Thyroid gland (tissue), 4 donors: Measurements from ENCODE around the gene SULT1A2. TPM values are rescaled to one million over a fixed set of nuclear protein-coding genes. Genes with fewer than 3 reads are reported as not detected.
A peak's percentile ranks its signal among the peaks of the same experiment; 100 is the strongest.
"Not testable (repeated sequence)": the region's sequence is repeated elsewhere in the genome, so short reads cannot be mapped to it uniquely, and the experiment has no call there.

Experiments used
- DNase-seq, 2 donors: peaks; one replicate each; pipeline ENCODE4 v3.0.0-alpha.2; 2019
- H3K27ac ChIP-seq, 3 donors: fragments of 200-600 bp; sonication (generic); 1 replicate in 2 of 3; 2 replicates in 1 of 3; pipeline ENCODE4 v1.5.1; 2016 to 2019; ENCODE audit warnings: mild to moderate bottlenecking in 1 of 3, moderate library complexity in 1 of 3
- H3K27me3 ChIP-seq: fragments of 200-600 bp; sonication (generic); one replicate; pipeline ENCODE4 v1.5.1; 2019
- H3K36me3 ChIP-seq, 2 donors: fragments of 200-600 bp; sonication (generic); one replicate each; pipeline ENCODE4 v1.5.1; 2016 to 2019
- H3K4me1 ChIP-seq, 2 donors: fragments of 200-600 bp; sonication (generic); one replicate each; pipeline ENCODE4 v1.5.1; 2017 to 2019
- H3K4me3 ChIP-seq, 3 donors: fragments of 200-600 bp; sonication (generic); replicated peaks in 1 of 3; 1 replicate in 2 of 3; 2 replicates in 1 of 3; pipeline ENCODE4 v1.5.1; 2016; ENCODE audit warnings: mild to moderate bottlenecking in 1 of 3
- H3K9me3 ChIP-seq: fragments of 200-600 bp; sonication (generic); one replicate; pipeline ENCODE4 v1.5.1; 2017
- POLR2A ChIP-seq, 2 donors: fragments of 450-650 bp; IDR thresholded peaks; one replicate each; pipeline ENCODE4 v1.6.1; 2017; ENCODE audit warnings: antibody characterized with exemption in 2 of 2, mild to moderate bottlenecking in 2 of 2, moderate library complexity in 1 of 2
- WGBS, 2 donors: methylation state at CpG; one replicate each; pipeline ENCODE4 v1.1.5; 2017; 5-methylcytosine and 5-hydroxymethylcytosine counted together
- intact Hi-C: fragments of 100-400 bp; cut with DNase I; formaldehyde crosslinking; loops from one replicate; pipeline ENCODE4 v1.15.1; 2023
- total RNA-seq, 4 donors: library from RNA; depleted of rRNA; stranded (reverse); fragments of >200 nt; gene quantifications; one replicate each; pipeline ENCODE4 v1.2.3, GENCODE V29; 2016
- TF ChIP-seq, protein P1 (sequence below), 6 experiments: fragments of 200-600 bp in 3 of 6; fragments of 450-650 bp in 3 of 6; sonication (generic) in 3 of 6; IDR thresholded peaks; one replicate each; pipeline ENCODE4 v1.5.1; 2016 to 2019; ENCODE audit warnings: antibody characterized with exemption in 6 of 6, mild to moderate bottlenecking in 2 of 6, inconsistent platforms in 1 of 6, moderate library complexity in 1 of 6

The SULT1A2 gene
- total RNA-seq, 4 donors from 2014 or later, result 3.6 to 35.9 (median 20.9) TPM

GRCh38 chr16:28602529-28602928 lies 5.7 kb upstream of the SULT1A2 start:
- TF ChIP-seq POLR2A (IDR thresholded peaks at IDR 0.05), result no peak
- TF ChIP-seq, protein P1, sequence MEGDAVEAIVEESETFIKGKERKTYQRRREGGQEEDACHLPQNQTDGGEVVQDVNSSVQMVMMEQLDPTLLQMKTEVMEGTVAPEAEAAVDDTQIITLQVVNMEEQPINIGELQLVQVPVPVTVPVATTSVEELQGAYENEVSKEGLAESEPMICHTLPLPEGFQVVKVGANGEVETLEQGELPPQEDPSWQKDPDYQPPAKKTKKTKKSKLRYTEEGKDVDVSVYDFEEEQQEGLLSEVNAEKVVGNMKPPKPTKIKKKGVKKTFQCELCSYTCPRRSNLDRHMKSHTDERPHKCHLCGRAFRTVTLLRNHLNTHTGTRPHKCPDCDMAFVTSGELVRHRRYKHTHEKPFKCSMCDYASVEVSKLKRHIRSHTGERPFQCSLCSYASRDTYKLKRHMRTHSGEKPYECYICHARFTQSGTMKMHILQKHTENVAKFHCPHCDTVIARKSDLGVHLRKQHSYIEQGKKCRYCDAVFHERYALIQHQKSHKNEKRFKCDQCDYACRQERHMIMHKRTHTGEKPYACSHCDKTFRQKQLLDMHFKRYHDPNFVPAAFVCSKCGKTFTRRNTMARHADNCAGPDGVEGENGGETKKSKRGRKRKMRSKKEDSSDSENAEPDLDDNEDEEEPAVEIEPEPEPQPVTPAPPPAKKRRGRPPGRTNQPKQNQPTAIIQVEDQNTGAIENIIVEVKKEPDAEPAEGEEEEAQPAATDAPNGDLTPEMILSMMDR (IDR thresholded peaks at IDR 0.05), result no peak
- H3K9me3 ChIP-seq, result no peaks in the 10 kb centered on the region
- H3K27me3 ChIP-seq, result no peaks in the 10 kb centered on the region
- peaks cover 0 to 4% of the 10 kb centered on the region in 2 donors for H3K36me3 ChIP-seq
- H3K4me1 ChIP-seq, result peaks cover 3% of the 10 kb centered on the region in 2 donors
- no peak for DNase-seq
- intact Hi-C loops, result no loop called here
- no peak overlapping the region for H3K27ac ChIP-seq
- no peak overlapping the region for H3K4me3 ChIP-seq
- 52 to 75% methylated on average over 4 to 6 of the region's 6 CpGs for WGBS, 2 donors

GRCh38 chr16:28602062-28602461 lies 5.2 kb upstream of the SULT1A2 start:
- 50% methylated on average over 2 of the region's 10 CpGs; no CpG with 5 or more reads in 1 of the 2 donors for WGBS, 2 donors
- H3K4me1 ChIP-seq, H3K27ac ChIP-seq, intact Hi-C loops, H3K36me3 ChIP-seq, DNase-seq, H3K9me3 ChIP-seq, H3K4me3 ChIP-seq, H3K27me3 ChIP-seq: not testable (repeated sequence)

- H3K27ac ChIP-seq, intact Hi-C loops, H3K36me3 ChIP-seq, H3K27me3 ChIP-seq, H3K4me3 ChIP-seq, DNase-seq, H3K9me3 ChIP-seq: not testable (repeated sequence)
- H3K4me1 ChIP-seq, result peaks cover 12 to 13% of the 10 kb centered on the region in 2 donors
- WGBS, 2 donors, result 90 to 92% methylated on average over 4 to 9 of the region's 13 CpGs
Measured at GRCh38 chr16:28601589-28601988, 4.7 kb upstream of the SULT1A2 start.

- DNase-seq, H3K27me3 ChIP-seq, H3K36me3 ChIP-seq, H3K4me3 ChIP-seq, H3K27ac ChIP-seq, intact Hi-C loops, H3K9me3 ChIP-seq: not testable (repeated sequence)
- WGBS, 2 donors, result 62 to 67% methylated on average over 7 to 9 of the region's 20 CpGs
- H3K4me1 ChIP-seq, result peaks cover 18 to 19% of the 10 kb centered on the region in 2 donors
Measured at GRCh38 chr16:28600965-28601364, 4.1 kb upstream of the SULT1A2 start.

- intact Hi-C loops, H3K36me3 ChIP-seq, H3K27me3 ChIP-seq, H3K9me3 ChIP-seq, H3K27ac ChIP-seq, H3K4me3 ChIP-seq, DNase-seq: not testable (repeated sequence)
- no CpG with 5 or more reads among the region's 17 CpGs for WGBS, 2 donors
- peaks cover 20 to 23% of the 10 kb centered on the region in 2 donors for H3K4me1 ChIP-seq
Measured at GRCh38 chr16:28599377-28600285, 2.8 kb upstream of the SULT1A2 start.

DNA sequence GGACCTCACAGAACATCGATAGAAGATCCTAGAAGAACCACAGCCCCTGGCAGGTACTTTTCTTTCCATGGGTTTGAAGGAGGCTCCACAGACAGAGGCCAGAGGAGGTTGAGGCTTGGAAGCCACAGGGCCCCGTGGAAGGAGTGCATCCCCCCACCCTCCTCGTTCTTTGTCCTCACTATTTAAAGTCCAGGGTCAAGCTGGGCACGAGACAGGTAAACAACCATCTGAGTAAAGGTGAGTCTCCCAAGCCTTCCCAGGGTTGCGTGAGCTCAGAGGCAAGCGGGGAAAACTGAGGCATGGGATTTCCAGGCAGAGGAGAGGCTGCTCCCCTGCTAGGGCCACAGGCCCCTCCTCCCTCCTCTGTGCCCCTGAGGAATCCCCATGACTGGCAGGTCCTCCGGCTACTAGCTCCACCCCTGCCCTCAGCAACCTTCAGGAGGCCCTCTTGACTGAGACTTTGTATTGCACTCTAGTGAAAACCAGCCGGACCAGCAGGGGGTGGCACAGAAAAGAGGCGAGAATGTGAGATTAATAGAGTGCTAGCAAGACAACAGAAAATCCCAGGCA lies 927 bp upstream of the SULT1A2 start:
- Histone ChIP-seq H3K4me3 (no peak overlapping the region), H3K4me1 (peaks cover 20 to 23% of the 10 kb centered on the region in 2 donors), H3K9me3 (no peaks in the 10 kb centered on the region), H3K27ac (peak overlapping the region; percentile 84 to 96 (median 91)), H3K36me3 (no peaks in the 10 kb centered on the region), H3K27me3 (no peaks in the 10 kb centered on the region)
- TF ChIP-seq POLR2A (IDR thresholded peaks at IDR 0.05), result no peak
- TF ChIP-seq, protein P1 (IDR thresholded peaks at IDR 0.05), result peak in 4 of 6 experiments; percentile 12 to 52 (median 44)
- peak; percentile 87 to 89 for DNase-seq
- WGBS, 2 donors, result 52 to 57% methylated on average over 8 to 9 of the region's 9 CpGs
- intact Hi-C loops, result no loop called here

- TF ChIP-seq, protein P1 (IDR thresholded peaks at IDR 0.05), result no peak
- no peak for TF ChIP-seq POLR2A (IDR thresholded peaks at IDR 0.05)
- DNase-seq, result peak; percentile 44 to 46
Measured at GRCh38 chr16:28596115-28596630, 677 bp downstream of the SULT1A2 start.

GRCh38 chr16:28595451-28595850 lies 1.4 kb downstream of the SULT1A2 start:
- Histone ChIP-seq H3K4me1 (peaks cover 20 to 23% of the 10 kb centered on the region in 2 donors), H3K27ac (peak overlapping the region in 1 of 3 donors; percentile 23), H3K36me3 (peaks cover 9 to 11% of the 10 kb centered on the region in 2 donors)
- H3K27me3 ChIP-seq, intact Hi-C loops, DNase-seq, H3K9me3 ChIP-seq, H3K4me3 ChIP-seq: not testable (repeated sequence)
- WGBS, 2 donors, result 92% methylated on average over 6 of the region's 6 CpGs; no CpG with 5 or more reads in 1 of the 2 donors

More at GRCh38 chr16:28596115-28596630, 677 bp downstream of the SULT1A2 start:
- Histone ChIP-seq H3K36me3 (peaks cover 2 to 4% of the 10 kb centered on the region in 2 donors), H3K4me1 (peaks cover 20 to 23% of the 10 kb centered on the region in 2 donors), H3K4me3 (no peak overlapping the region), H3K27ac (peak overlapping the region; percentile 84 to 96 (median 91)), H3K9me3 (no peaks in the 10 kb centered on the region), H3K27me3 (no peaks in the 10 kb centered on the region)
- WGBS, 2 donors, result 62 to 83% methylated on average over 3 to 4 of the region's 8 CpGs
- intact Hi-C loops, result no loop called here
